ENCODE data around the gene THBS1. TPM values are rescaled to one million over a fixed set of nuclear protein-coding genes. Genes with fewer than 3 reads are reported as not detected.
A peak's percentile ranks its signal among the peaks of the same experiment; 100 is the strongest.

Gene THBS1
- total RNA-seq, 1 experiment from 2014 or later = 393 TPM

DNA sequence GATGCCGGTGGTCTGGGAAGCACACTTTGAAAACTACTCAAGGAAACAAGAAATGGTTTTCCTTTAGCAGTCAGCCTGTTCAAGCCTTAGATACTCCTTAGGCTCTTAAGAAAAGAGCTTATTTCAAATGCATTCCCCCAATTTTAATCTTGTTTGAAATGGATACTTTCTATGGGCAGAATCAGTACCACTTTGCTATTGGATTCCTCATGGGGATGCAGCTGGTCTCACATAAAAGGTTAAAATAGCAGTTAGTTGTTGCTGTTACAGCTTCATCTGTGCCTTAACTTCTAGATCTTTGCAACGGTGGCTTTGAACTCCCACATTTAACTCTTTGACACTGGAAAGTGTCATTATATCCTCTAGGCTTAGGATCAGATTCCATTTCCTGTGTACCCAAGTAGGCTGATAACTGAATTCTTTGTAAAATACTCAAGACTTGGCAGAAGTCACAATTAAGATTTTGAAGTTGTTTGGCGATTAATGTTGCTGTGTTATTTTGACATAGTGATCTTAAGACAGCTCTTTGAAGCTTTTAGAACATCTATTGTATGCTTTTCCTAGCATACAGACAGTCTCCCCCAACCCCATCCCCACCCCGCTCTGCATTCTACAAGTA, 2.2 kb downstream of the THBS1 start:
- Mint-ChIP-seq H3K27ac (ENCODE audit: low read depth, unreplicated experiment) (peak overlapping the region; percentile 68), H3K4me1 (ENCODE audit: insufficient read depth, unreplicated experiment) (peaks cover 53% of the 10 kb centered on the region), H3K9me3 (ENCODE audit: unreplicated experiment) (no peaks in the 10 kb centered on the region), H3K4me3 (ENCODE audit: unreplicated experiment) (peak overlapping the region; percentile 78), H3K27me3 (ENCODE audit: insufficient read depth, unreplicated experiment) (no peaks in the 10 kb centered on the region), H3K36me3 (ENCODE audit: insufficient read depth, unreplicated experiment) (peaks cover 69% of the 10 kb centered on the region)
- DNase-seq (ENCODE audit: unreplicated experiment) = no peak
- intact Hi-C loops (cut with micrococcal nuclease) = loop anchor here (1.0 to 5.0 kb wide), 5 partner anchors 71 to 271 kb away; no protein-coding TSS in a partner anchor
- ChIA-PET POLR2A (interaction anchor here (0.6 to 4.7 kb wide), 7 partner anchors 12 to 458 kb away, joined by 3 to 69 read pairs (median 4); no protein-coding TSS in a partner anchor), CTCF (interaction anchor here (0.5 to 8.4 kb wide), 33 partner anchors 8 to 884 kb away, joined by 3 to 141 read pairs (median 4); no protein-coding TSS in a partner anchor)
- no TSS peak for BruUV-seq (replicated peaks)
- TF ChIP-seq, protein P1, sequence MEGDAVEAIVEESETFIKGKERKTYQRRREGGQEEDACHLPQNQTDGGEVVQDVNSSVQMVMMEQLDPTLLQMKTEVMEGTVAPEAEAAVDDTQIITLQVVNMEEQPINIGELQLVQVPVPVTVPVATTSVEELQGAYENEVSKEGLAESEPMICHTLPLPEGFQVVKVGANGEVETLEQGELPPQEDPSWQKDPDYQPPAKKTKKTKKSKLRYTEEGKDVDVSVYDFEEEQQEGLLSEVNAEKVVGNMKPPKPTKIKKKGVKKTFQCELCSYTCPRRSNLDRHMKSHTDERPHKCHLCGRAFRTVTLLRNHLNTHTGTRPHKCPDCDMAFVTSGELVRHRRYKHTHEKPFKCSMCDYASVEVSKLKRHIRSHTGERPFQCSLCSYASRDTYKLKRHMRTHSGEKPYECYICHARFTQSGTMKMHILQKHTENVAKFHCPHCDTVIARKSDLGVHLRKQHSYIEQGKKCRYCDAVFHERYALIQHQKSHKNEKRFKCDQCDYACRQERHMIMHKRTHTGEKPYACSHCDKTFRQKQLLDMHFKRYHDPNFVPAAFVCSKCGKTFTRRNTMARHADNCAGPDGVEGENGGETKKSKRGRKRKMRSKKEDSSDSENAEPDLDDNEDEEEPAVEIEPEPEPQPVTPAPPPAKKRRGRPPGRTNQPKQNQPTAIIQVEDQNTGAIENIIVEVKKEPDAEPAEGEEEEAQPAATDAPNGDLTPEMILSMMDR (IDR thresholded peaks at IDR 0.05; ENCODE audit: unreplicated experiment) = no peak

DNA sequence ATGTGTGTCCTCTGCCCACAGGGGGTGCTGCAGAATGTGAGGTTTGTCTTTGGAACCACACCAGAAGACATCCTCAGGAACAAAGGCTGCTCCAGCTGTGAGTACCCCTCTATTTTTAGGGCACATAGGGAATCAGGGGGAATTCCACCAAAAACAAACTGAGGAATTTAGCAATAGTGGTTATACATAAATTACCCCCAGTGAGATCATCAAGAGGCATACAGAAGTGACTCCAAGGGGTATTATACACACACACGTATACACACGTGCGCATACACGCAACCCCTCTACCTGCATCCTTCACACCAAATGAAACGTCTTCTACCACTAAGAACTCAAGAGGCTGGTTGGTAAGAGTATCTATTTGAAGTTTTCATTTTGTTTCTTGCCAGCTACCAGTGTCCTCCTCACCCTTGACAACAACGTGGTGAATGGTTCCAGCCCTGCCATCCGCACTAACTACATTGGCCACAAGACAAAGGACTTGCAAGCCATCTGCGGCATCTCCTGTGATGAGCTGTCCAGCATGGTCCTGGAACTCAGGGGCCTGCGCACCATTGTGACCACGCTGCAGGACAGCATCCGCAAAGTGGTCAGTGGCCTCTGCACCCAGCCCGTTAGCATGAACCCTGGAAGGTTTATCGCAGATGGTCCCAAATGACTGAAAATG, 2.9 kb downstream of the THBS1 start:
- Mint-ChIP-seq H3K36me3 (ENCODE audit: insufficient read depth, unreplicated experiment) (peaks cover 75% of the 10 kb centered on the region), H3K4me1 (ENCODE audit: insufficient read depth, unreplicated experiment) (peaks cover 54% of the 10 kb centered on the region), H3K27me3 (ENCODE audit: insufficient read depth, unreplicated experiment) (no peaks in the 10 kb centered on the region), H3K4me3 (ENCODE audit: unreplicated experiment) (peak overlapping the region; percentile 78), H3K9me3 (ENCODE audit: unreplicated experiment) (no peaks in the 10 kb centered on the region), H3K27ac (ENCODE audit: low read depth, unreplicated experiment) (peak overlapping the region; percentile 68)
- POLR2A ChIA-PET = interaction anchor here (0.7 to 1.1 kb wide), 3 partner anchors 30 to 459 kb away, joined by 3 to 4 read pairs (median 3); no protein-coding TSS in a partner anchor
- intact Hi-C loops (cut with micrococcal nuclease) = loop anchor here (1.0 to 5.0 kb wide), 5 partner anchors 71 to 271 kb away; no protein-coding TSS in a partner anchor
- peak; percentile 80 for DNase-seq (ENCODE audit: unreplicated experiment)
- CTCF ChIA-PET = interaction anchor here (0.7 to 8.4 kb wide), 22 partner anchors 16 to 954 kb away, joined by 3 to 141 read pairs (median 4); no protein-coding TSS in a partner anchor
- TF ChIP-seq, protein P1 (IDR thresholded peaks at IDR 0.05; ENCODE audit: unreplicated experiment) = peak; percentile 65
- BruUV-seq (replicated peaks) = no TSS peak

DNA sequence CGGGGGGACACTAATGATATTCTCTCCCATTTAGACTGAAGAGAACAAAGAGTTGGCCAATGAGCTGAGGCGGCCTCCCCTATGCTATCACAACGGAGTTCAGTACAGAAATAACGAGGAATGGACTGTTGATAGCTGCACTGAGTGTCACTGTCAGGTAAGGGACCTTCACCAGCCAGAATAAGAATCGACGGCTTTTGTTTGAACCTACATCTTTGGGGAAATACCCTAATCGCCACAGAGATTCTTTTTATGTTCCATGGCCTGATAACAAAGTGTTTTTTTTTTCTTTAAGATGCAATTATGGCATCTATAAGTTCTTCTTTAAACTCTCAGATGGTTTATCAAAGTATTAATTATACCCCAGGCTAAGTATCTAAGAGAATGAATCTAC, 3.4 kb downstream of the THBS1 start:
- ChIA-PET CTCF (interaction anchor here (0.6 to 8.4 kb wide), 14 partner anchors 40 to 955 kb away, joined by 3 to 141 read pairs (median 6); no protein-coding TSS in a partner anchor), POLR2A (interaction anchor here (0.5 to 1.2 kb wide), 4 partner anchors 29 to 985 kb away, joined by 3 to 4 read pairs (median 4); no protein-coding TSS in a partner anchor)
- H3K4me3 Mint-ChIP-seq (ENCODE audit: unreplicated experiment) = peak overlapping the region; percentile 78
- H3K9me3 Mint-ChIP-seq (ENCODE audit: unreplicated experiment) = no peaks in the 10 kb centered on the region
- no TSS peak for BruUV-seq (replicated peaks)
- TF ChIP-seq, protein P1 (IDR thresholded peaks at IDR 0.05; ENCODE audit: unreplicated experiment) = no peak
- H3K4me1 Mint-ChIP-seq (ENCODE audit: insufficient read depth, unreplicated experiment) = peaks cover 52% of the 10 kb centered on the region
- H3K27ac Mint-ChIP-seq (ENCODE audit: low read depth, unreplicated experiment) = peak overlapping the region; percentile 68
- no peak for DNase-seq (ENCODE audit: unreplicated experiment)
- peaks cover 80% of the 10 kb centered on the region for H3K36me3 Mint-ChIP-seq (ENCODE audit: insufficient read depth, unreplicated experiment)
- intact Hi-C loops (cut with micrococcal nuclease) = loop anchor here (5.0 kb wide), 3 partner anchors 72 to 272 kb away; no protein-coding TSS in a partner anchor
- H3K27me3 Mint-ChIP-seq (ENCODE audit: insufficient read depth, unreplicated experiment) = no peaks in the 10 kb centered on the region

Data from MCF 10A (cell line).